HG03196 (cell line): ENCODE measurements around the gene APMAP.

Experiments
- ATAC-seq: cut with Tn5 transposase; IDR thresholded peaks from one replicate; pipeline ENCODE4 v1.9.1; 2021; ENCODE audit not compliant: unreplicated experiment

Gene APMAP

DNA sequence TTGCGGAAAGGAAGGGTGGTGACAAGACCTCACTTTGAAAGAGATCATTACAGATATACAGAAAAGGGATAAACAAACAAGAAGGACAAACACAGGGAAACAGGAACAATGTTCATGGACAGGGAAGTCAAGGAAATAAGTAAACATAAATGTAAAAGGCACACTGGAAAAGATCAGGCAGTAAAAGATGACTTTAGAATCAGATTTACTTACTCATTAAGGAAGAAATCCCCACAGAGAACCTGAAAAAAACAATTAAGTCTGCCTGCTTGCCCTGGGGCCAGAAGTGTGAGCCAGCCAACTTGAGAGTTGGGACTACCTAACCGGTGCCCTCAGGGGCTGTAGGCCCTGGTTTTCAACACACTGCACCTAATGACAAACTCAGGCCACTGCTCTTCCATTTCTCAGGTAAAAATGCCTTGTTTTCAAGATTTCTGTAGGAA lies 1.7 kb downstream of the APMAP start:
- ATAC-seq = no peak

DNA sequence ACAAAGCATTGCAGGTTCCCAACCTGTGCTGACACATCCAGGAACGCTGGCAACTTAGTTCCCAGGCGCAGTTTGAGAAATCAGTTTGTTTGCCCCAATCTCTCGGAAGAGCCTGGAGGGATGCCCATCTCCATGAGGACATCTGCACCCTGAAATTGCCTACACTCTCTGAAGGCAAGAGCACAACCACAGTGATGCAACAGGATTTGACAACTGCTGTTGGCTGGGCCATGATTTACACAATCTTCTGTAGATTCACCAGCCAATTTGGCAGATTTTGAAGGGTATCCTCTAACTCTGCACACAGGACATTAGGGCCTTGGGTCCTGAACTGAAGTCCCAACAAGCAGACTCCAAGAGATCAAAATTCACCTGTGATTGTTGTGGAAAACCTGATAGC lies 3.4 kb downstream of the APMAP start:
- no peak for ATAC-seq

DNA sequence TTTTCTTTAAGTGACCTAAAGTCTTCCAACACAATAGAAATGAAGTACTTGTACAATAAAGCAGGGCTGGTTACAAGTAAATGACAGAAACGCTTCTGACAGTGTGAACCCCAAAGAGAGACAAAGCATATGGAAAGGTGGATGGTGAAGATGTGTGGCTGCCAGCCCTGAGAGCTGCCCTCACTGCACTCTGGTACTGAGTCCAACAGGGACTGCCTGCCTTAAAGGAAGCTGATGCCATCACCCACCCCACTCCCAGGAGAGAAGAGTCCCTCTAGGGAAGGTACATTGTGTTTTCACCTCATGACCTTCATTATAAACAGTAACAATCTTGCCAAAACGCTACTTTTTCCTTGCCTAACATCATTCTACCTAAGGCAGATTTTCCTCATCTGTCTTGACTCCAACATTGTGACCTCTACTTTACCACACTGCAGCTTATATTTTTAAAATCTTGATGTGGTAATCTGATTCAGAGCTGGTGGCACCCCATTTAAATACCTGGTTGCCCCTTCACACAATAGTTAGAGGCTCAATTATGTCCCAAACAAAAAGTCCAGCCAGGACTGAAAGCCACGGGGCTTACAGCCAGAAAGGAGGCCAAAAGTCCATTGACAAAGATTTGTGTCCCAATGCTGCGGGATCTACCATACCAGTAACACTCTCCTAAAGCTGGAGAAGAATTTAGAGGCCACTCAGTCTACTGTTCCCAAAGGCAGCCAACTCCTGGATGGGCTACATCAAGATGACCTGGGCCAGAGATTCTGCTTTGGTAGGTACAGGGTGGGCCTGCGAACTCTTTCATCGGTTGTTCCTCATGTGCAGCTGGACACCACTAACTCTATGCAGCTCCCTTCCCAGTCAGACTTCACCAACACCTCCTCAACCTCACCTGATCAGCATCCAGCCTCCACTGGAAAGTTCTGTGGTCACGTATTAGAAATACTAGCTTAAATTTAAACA lies 4.4 kb downstream of the APMAP start:
- no peak for ATAC-seq

DNA sequence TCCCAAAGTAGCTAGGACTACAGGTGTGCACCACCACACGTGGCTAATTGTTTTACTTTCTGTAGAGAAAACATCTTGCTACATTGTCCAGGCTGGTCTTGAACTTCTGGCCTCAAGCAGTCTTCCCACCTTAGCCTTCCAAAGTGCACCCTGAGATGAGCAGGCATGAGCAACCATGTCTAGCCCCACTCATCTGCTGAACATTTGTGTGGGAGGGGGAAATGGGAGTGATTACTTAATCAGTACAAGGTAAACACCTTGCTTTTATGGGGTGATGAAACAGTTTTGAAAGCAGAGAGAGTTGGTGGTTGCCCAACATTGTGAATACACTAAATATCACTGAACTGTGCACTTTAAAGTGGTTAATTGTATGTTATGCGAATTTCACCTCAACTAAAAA lies 5.3 kb downstream of the APMAP start:
- ATAC-seq = no peak

DNA sequence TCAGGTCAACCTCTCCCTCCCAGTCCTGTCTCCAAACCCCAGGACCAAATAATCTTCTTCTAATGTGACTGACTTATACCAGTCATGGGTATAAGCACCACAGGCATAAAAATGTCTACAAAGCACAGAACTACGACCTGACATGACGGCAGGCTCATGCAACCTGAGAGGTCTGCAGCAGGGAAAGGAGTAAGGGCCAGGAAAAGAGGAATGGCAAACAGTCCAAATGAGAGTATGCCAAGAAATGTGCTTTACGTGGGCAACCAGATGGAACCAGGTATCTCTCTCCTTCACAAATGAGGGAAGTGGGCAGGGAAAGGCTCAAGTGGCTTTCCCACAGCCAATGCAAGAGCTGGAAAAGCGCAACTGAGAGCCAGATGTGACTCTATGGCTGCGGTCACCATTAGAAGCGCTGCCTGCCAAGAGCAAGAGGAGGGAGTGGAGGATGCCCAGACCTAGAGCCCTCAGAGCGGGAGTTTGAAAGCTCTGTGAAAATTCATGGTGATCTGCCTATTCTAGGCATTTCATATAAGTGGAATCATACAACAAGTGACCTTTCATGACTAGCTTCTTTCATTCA lies 6.0 kb downstream of the APMAP start:
- no peak for ATAC-seq

DNA sequence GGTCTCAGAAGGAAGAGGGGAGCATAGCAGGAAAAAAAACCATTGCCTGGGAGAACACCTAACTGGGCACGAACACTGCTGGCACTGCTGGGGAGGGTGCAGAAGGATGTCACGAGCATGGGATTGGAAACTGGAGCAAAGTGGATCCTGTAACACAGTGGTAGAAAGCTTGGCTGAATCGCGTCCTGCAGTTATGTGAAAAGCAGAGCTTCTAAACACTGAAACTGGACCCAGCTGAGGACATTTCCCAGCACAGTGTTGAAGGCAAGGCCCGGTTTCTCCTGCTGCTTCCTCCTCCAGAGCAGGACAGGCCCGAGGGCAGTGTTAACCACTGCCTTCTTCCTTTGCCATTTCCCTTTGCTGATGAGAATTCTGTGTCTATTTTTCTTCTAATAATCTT lies 6.7 kb downstream of the APMAP start:
- no peak for ATAC-seq

DNA sequence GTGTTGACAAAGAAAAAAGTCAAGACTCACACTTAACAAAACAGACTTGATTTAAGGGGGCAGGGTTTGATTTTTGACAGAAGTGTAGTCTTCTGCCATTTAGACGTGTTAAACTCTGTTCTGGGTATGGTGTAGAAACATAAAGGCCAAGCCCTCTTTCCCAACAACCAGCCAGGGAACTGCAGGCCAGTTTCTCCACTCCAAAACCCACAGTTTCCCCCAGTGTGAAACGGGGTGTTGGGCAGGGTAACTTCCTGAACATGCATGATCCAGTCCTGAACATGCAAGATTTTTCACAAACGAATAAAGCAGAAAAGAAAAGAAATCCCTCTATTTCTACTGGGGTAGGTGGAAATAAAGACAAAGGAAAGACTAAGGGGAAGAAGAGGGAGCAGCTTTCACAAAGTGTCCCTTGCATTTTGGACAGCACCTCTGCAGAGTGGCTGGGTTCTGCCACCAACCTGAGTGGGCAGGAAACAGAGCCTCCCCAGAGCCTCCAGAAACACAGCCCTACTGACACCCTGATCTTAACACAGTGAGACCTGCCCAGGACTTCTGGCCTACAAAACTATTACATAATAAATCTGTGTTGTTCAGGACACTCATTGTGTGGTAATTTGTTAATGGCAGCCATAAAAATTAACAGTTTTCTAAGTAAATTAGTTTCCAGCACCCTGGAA lies 7.5 kb downstream of the APMAP start:
- ATAC-seq = no peak

DNA sequence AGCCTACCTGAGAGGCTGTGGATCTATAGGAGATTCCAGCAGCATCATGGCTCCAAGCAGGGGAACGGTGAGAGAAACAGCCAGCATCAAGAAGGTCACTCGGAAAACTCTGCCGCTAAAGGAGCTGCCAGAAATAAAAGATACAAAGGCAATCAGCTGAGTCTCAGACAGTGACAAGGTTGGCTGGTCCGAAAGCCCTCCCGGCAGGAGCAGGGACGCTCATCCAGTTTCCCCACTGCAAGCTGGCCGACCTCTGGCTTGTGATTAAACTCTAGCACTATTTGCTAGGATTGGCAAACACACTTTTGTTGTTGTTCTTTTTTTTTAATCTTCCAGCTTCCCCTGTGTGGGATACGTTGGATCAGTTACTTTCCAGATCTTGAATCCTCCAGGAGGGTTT lies 8.7 kb downstream of the APMAP start:
- ATAC-seq = no peak

DNA sequence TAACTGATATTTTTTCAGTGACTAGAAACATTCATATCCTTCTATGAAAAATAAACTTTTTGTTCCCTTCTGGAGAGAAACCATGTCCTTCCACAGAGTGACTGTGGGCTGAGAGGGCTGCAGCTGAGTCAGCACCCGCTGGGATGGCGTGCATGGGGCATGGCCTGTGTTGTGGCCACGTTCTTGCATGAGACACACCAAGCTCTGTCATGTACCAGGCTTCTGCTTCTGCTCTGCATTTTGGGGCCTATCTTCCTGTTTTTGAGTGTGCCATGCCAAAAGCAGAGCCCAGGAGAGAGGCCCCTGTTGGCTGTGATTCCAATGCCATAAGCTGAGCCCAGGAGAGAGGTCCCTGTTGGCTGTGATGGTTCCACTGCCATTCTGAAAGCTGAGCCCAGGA lies 10.8 kb downstream of the APMAP start:
- ATAC-seq = no peak

DNA sequence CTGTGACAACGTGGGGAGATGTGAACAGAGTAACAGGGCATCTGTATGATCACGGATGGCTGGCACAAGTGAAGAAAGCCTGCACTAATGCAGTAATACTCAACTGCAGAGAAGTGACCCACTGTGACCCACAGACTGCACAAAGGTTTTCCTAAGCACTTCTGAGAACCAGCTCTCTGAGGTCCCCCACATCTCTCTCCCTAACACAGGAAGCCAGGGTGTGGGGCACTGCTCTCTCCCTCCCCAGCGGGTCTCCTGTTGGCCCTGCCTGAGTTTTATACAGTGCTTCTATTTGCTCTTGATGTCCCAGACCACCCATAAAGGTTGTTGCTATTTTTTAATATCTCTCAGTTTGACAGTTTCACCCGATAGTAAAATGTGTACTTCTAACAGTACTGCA lies 11.3 kb downstream of the APMAP start:
- no peak for ATAC-seq

DNA sequence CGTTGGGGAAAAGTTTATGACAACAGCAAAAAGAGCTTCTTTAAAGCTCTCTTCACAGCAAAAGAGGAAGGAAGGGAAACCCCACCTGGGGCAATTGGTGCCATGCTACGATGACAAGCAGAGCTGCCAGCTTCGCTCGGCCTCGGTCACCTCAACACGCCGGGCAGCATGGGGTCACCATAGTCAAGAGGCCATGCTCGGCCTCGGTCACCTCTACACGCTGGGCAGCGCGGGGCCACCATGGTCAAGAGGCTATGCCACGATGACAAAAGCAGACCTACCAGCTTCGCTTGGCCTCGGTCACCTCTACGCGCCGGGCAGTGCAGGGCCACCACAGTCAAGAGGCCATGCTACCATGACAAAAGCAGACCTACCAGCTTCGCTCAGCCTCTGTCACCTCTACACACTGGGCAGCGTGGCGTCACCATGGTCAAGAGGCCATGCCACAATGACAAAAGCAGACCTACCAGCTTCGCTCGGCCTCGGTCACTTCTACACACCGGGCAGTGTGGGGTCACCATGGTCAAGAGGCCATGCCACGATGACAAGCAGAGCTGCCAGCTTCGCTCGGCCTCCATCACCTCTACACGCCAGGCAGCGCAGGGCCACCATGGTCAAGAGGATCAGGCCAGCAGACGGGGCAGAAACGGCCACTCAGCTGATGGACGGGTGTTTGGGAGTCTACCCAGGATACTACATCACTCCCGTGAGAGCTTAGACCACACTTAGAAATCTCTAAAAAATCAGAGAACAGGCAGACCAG lies 12.1 kb downstream of the APMAP start:
- ATAC-seq = no peak

DNA sequence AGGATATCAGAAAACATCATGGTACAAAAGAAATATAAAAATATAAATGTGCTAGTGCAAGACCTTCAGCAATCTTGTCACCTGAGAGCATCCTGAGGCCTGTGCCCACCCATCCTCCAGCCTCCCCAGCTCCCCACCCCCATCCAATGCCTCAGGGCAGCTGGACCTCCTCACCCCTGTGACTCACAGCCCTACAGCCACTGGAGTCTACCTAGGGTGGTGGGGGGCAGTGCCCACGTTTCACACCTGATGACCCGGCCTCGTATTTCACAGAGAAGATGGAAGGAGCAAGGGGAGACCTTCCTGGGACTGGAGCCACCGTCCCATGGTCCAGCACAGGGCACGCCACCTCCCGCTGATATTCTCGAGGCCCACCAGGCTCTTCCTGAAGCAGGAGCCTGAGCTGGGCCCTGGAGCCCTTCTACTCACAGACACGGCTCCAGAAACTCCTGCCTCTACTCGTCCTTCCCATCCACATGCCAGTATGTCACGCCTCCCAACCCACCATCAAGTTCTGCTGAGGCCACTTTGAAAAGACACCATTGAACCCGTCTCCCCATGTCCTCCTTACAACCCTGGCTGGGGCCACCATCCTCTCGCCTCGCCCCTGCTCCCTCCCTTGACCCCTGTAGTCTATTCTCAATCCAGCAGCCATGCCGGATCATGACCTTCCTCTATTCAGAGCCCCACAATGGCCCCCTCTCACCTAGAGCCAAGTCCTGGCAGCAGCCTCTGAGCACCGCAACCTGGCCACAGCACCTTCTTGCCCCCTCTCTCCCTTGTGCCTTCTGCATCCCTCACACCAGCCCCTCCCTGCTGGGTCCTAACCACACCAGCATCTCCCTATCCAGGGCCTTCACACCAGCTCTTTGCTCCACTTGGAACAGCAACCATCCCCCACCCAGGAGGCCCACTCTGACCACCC lies 13.3 kb downstream of the APMAP start:
- ATAC-seq = no peak

DNA sequence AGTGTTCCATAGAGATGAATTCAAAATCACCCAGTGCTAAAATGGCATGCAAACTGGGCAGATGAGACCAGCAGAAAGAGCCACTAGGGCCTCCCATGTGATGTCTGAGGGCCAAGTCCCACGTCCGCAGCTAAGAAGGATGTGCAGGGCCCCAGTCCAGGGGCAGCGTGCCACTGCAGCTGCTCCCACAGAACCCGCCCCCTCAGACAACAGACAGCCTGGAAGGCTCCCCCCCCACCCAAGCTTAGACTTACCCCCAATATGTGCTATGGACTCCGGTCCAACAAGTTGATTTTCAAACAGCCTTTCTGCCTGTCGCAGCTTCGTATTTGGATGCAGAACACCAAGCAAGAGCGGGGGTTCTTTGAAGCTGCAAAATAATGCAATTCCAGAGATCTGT lies 14.0 kb downstream of the APMAP start:
- no peak for ATAC-seq

DNA sequence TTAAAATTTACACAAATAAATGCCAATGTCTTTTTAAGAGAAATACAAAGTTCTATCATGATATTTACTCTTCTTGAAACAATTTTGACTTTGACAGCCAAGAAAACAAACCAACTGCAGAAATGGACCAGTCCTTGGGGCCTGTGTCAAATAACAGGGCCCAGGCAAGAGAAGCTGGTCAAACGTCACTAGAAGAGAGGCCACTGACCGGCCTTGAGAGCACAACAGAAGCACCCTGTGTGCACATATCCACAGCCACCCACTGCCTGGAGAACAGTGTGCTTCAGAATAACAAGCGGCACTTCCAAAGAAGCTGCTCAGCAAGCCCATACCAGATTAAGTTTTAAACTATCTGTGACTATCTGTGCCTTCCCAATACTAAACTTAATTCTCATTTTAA lies 14.8 kb downstream of the APMAP start:
- no peak for ATAC-seq

DNA sequence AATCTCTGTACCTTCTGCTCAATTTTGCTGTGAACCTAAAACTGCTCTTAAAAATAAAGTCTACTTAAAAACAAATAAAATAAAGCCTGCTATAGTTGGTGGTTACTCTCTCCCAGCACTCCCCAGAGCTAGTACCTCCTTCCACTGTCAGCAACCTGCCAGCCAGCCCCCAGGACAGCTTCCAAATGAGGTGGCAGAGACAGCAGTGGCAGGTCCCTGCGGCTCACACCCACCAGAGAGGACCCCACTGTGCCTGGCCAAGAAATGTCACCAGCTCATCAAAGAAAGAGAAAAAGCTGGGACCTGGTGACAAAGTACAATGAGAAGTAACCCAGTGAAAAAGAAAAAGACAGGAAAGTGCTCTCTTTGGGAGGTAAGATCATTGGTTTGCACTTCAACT lies 15.2 kb downstream of the APMAP start:
- no peak for ATAC-seq

DNA sequence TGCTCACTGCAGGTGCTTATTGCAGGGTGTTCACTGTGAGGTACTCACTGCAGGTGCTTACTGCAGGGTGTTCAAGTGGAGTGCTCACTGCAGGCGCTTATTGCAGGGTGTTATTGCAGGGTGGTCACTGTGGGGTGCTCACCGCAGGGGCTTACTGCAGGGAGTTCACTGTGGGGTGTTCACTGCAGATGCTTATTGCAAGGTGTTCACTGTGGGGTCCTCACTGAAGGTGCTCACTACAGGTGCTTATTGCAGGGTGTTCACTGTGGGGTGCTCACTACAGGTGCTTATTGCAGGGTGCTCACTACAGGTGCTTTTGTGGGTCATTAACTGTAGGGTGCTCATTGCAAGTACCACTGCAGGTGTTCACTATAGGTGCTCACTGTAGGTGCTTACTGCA lies 20.2 kb downstream of the APMAP start:
- no peak for ATAC-seq

DNA sequence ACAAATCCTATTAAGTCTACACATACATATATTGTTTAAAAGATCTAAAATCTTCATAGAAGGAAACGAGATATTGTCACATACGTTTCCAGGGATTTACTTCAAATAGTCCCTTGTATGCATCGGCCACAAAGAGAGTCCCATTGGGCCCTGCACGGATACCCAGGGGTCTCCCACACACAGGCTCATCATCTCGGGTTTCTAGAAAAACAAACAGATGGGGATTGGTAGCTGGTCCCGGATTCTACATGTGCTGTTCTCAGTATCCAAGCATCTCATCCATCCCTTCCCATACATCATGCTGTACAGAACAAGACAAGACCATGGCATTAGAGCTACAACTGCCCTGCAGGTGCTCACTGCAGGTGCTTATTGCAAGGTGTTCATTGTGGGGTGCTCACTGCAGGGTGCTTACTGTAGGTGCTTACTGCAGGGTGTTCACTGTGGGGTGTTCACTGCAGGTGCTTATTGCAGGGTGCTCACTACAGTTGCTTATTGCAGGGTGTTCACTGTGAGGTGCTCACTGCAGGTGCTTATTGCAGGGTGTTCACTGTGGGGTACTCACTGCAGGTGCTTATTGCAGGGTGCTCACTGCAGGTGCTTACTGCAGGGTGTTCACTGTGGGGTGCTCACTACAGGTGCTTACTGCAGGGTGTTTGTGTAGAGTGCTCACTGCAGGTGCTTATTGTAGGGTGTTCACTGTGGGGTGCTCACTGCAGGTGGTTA lies 21.0 kb downstream of the APMAP start:
- ATAC-seq = no peak

DNA sequence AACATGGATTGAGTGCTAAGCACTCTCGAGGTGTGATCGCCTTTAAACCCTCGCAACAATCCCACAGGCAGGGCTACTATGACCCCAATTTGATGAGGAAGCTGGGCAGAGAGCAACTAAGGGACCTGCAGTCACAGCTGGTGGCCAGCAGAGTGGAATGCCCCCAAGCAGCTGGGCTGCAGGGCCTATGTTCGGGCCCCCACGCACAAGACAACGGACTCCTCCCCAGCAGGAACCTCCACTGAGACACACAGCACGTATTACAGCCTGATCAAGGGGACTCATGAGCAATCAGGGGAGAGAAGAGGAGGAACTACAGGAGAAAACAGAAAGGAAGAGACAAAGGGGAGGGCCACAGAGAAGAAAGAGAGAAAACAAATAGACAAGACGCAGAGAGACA lies 21.8 kb downstream of the APMAP start:
- no peak for ATAC-seq

DNA sequence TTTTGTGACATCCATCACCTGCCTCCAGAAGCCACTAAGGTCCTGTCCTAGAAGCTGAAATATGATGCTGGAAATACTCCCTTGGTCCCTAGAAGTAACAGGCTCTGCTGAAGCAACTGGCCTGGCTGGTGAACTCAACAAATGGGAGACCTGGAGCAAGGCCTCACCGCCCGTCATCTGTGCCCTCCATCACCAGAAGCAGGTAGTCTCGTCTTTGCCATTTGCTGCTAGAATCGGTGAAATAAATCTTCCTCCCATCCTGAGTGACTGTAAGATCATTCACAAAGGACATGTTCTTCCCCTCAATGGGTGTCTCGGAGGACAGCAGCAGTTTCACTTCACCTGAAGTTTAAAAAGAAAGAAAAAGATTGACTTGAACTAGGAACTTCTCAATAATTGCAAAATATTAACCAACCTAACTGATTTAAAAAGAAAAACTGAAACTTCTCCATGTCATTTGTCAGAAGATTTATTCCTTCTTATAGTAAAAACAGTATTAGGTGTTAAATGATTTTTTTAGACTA lies 22.5 kb downstream of the APMAP start:
- no peak for ATAC-seq
